ENCODE data around the gene DNAH2.

DNA sequence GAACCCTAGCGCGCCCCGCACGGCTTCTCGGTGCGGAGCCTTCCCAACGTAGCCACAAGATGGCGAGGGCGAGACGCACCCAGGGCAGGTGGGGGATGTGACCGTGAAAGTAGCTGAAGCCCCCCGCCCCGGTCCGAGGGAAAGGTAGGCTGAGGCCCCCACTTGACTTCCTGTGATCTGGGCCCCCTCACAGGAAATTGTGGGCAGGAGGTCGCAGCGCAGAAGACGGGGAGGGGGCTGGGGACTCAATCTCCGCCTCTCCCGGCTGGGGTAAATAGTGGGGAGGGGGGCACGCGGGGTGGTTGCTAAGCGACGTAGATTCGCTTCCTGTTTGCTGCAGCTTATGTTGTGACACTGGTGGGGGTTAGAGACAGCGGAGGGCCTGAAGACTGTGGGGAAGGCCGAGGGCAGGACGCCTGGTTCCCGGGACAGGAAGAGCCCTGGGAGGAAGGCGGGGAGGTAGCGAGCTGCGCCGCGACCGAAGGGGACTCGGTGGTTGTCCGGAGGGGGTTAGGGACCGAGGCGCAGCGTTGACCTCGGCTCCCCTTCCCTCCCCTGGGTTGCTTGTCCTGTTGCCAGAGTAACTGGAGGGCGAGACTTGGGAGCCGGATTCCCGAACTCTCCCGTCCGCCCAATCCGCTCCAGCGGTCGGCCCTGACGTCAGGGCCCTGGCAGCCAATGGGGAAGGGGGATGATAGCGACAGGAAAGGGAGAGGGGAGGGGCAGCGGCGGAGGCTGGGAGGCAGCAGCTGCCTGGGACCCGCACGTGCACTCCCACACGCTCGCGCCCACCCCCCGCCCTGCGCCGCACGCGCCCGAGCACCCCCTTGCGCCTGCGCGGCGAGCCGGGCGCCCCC is 117.6 kb downstream of the DNAH2 start:
- TF ChIP-seq, protein P1, sequence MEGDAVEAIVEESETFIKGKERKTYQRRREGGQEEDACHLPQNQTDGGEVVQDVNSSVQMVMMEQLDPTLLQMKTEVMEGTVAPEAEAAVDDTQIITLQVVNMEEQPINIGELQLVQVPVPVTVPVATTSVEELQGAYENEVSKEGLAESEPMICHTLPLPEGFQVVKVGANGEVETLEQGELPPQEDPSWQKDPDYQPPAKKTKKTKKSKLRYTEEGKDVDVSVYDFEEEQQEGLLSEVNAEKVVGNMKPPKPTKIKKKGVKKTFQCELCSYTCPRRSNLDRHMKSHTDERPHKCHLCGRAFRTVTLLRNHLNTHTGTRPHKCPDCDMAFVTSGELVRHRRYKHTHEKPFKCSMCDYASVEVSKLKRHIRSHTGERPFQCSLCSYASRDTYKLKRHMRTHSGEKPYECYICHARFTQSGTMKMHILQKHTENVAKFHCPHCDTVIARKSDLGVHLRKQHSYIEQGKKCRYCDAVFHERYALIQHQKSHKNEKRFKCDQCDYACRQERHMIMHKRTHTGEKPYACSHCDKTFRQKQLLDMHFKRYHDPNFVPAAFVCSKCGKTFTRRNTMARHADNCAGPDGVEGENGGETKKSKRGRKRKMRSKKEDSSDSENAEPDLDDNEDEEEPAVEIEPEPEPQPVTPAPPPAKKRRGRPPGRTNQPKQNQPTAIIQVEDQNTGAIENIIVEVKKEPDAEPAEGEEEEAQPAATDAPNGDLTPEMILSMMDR (IDR thresholded peaks at IDR 0.05) = peak; percentile 56 to 94 (median 80)
- peak; percentile 31 to 71 for TF ChIP-seq POLR2A (IDR thresholded peaks at IDR 0.05)
